GM19395 (cell line): ENCODE results near the gene PPP6R3.
A peak's percentile ranks its signal among the peaks of the same experiment; 100 is the strongest.
"Not testable (repeated sequence)": the region's sequence is repeated elsewhere in the genome, so short reads cannot be mapped to it uniquely, and the experiment has no call there.

Experiments
- ATAC-seq: cut with Tn5 transposase; IDR thresholded peaks from one replicate; pipeline ENCODE4 v1.9.1; 2021; ENCODE audit warnings: mild to moderate bottlenecking, moderate library complexity; ENCODE audit not compliant: unreplicated experiment

The PPP6R3 gene

GRCh38 chr11:68460741-68461574, at the start of gene PPP6R3:
Gene PPP6R3, plus strand, starts transcription at chr11:68460752. Its CDS starts 76,913 bp downstream, at chr11:68537665.
- peak; percentile 27 for ATAC-seq

- ATAC-seq, result no peak
These were observed 49.0 kb upstream of the PPP6R3 start for GRCh38 chr11:68411501-68411991.

- no peak for ATAC-seq
These were observed 47.7 kb upstream of the PPP6R3 start for GRCh38 chr11:68412593-68413475.

- no peak for ATAC-seq
These were observed 47.0 kb upstream of the PPP6R3 start for GRCh38 chr11:68413591-68413999.

GRCh38 chr11:68414496-68415221, 45.9 kb upstream of the PPP6R3 start:
- ATAC-seq, result no peak

GRCh38 chr11:68416070-68416578, 44.4 kb upstream of the PPP6R3 start:
- ATAC-seq, result no peak

- no peak for ATAC-seq
These were observed 41.9 kb upstream of the PPP6R3 start for GRCh38 chr11:68418648-68419047.

GRCh38 chr11:68420171-68420570, 40.4 kb upstream of the PPP6R3 start:
- ATAC-seq, result no peak

GRCh38 chr11:68423481-68423880, 37.1 kb upstream of the PPP6R3 start:
- ATAC-seq, result no peak

- no peak for ATAC-seq
These were observed 36.4 kb upstream of the PPP6R3 start for GRCh38 chr11:68424101-68424632.

- no peak for ATAC-seq
These were observed 35.3 kb upstream of the PPP6R3 start for GRCh38 chr11:68424981-68425865.

- no peak for ATAC-seq
These were observed 34.6 kb upstream of the PPP6R3 start for GRCh38 chr11:68425866-68426380.

- ATAC-seq, result no peak
These were observed 30.9 kb upstream of the PPP6R3 start for GRCh38 chr11:68429661-68430060.

GRCh38 chr11:68430384-68430783, 30.2 kb upstream of the PPP6R3 start:
- ATAC-seq, result no peak

GRCh38 chr11:68430801-68431200, 29.8 kb upstream of the PPP6R3 start:
- ATAC-seq, result no peak

GRCh38 chr11:68431984-68432645, 28.4 kb upstream of the PPP6R3 start:
- no peak for ATAC-seq

GRCh38 chr11:68432874-68433273, 27.7 kb upstream of the PPP6R3 start:
- no peak for ATAC-seq

- ATAC-seq, result no peak
These were observed 27.0 kb upstream of the PPP6R3 start for GRCh38 chr11:68433541-68433940.

- not testable (repeated sequence) for ATAC-seq
These were observed 26.4 kb upstream of the PPP6R3 start for GRCh38 chr11:68434159-68434558.
